AG09319 (cell line): ENCODE measurements around the gene ANXA3.

Source experiments
- DNase-seq: peaks from one replicate; pipeline ENCODE4 v3.0.0-alpha.2; 2010; ENCODE audit warnings: low read depth; ENCODE audit errors: extremely low read depth
- CTCF ChIP-seq: IDR thresholded peaks from 2 replicates; pipeline ENCODE4 v1.5.1; 2011; ENCODE audit warnings: low read depth, mild to moderate bottlenecking, inconsistent platforms, low read length, moderate library complexity

ANXA3 gene

GRCh38 chr4:78634011-78634664 is 82.6 kb downstream of the ANXA3 start:
- TF ChIP-seq CTCF: no peak

GRCh38 chr4:78638337-78639172 is 87.0 kb downstream of the ANXA3 start:
- TF ChIP-seq CTCF: no peak

More at GRCh38 chr4:78634011-78634664, 82.6 kb downstream of the ANXA3 start:
- DNase-seq: no peak

GRCh38 chr4:78640714-78641113 is 89.1 kb downstream of the ANXA3 start:
- no peak for TF ChIP-seq CTCF
- no peak for DNase-seq

More at GRCh38 chr4:78638337-78639172, 87.0 kb downstream of the ANXA3 start:
- DNase-seq: no peak

GRCh38 chr4:78642934-78643333 is 91.4 kb downstream of the ANXA3 start:
- TF ChIP-seq CTCF: no peak
- DNase-seq: no peak

- no peak for DNase-seq
- no peak for TF ChIP-seq CTCF
Measured at GRCh38 chr4:78644063-78644691, 92.6 kb downstream of the ANXA3 start.

- DNase-seq: peak; percentile 61
- peak; percentile 95 for TF ChIP-seq CTCF
Measured at GRCh38 chr4:78644744-78645330, 93.3 kb downstream of the ANXA3 start.
